GM12878 (cell line): ENCODE measurements around the gene MANBA. TPM values are rescaled to one million over a fixed set of nuclear protein-coding genes. Genes with fewer than 3 reads are reported as not detected.

ENCODE experiments used
- ATAC-seq: fragments of 200-7000 bp; cut with Tn5 transposase; 3 replicates; pipeline ENCODE4 v1.9.1; 2020; ENCODE audit warnings: mild to moderate bottlenecking, moderate library complexity
- BruUV-seq: library from RNA; stranded (reverse); fragments of 400-500 nt; replicated peaks from 2 replicates; lab custom pipeline; 2021; lab: Mats Ljungman, UMichigan
- CTCF ChIA-PET: fragments of 300-600 bp; sonication (Branson Sonifier 250); formaldehyde crosslinking; extraction: SDS; loops from one replicate; lab custom pipeline; 2021; ENCODE audit warnings: inconsistent platforms; lab: Yijun Ruan, JAX
- POLR2A ChIA-PET: fragments of 350-600 bp; formaldehyde crosslinking; extraction: SDS; loops from one replicate; lab custom pipeline; 2021; ENCODE audit warnings: inconsistent platforms; lab: Charles Lee
- RAD21 ChIA-PET: fragments of 300-600 bp; sonication (Branson Sonifier 250); formaldehyde crosslinking; loops from one replicate; lab custom pipeline; 2023; ENCODE audit warnings: antibody characterized with exemption; ENCODE audit not compliant: unreplicated experiment; lab: Charles Lee
- SMC1A ChIA-PET: fragments of 300-600 bp; sonication (Branson Sonifier 250); formaldehyde crosslinking; loops from one replicate; lab custom pipeline; 2023; ENCODE audit not compliant: unreplicated experiment, uncharacterized antibody; lab: Charles Lee
- DNase-seq: peaks from one replicate; pipeline ENCODE4 v3.0.0-alpha.2; 2011; ENCODE audit warnings: low read depth, low spot score
- FAIRE-seq: peaks from 3 replicates; lab custom pipeline; 2011; peaks lifted over from hg19 to GRCh38; lab: Jason Lieb, UNC
- H2AFZ ChIP-seq: 2 replicates; pipeline ENCODE4 v1.6.0; 2011; ENCODE audit warnings: low read depth, low read length, control low read depth; ENCODE audit not compliant: control insufficient read depth
- H3K27ac ChIP-seq: 2 replicates; pipeline ENCODE4 v1.5.1; 2011; ENCODE audit warnings: control low read depth; ENCODE audit not compliant: control insufficient read depth, insufficient read depth
- H3K27me3 ChIP-seq, 2 experiments: replicated peaks in 1 of 2; 2 replicates each; pipeline versions ENCODE4 v1.6.0 to v1.6.1; 2011; ENCODE audit warnings: low read length in 1 of 2; ENCODE audit not compliant: control insufficient read depth in 2 of 2, insufficient read depth in 2 of 2
- H3K36me3 ChIP-seq, 2 experiments: 2 replicates each; pipeline ENCODE4 v1.5.1; 2011; ENCODE audit warnings: low read length in 1 of 2; ENCODE audit not compliant: control insufficient read depth in 2 of 2, insufficient read depth in 2 of 2
- H3K4me1 ChIP-seq: 2 replicates; pipeline ENCODE4 v1.6.1; 2011; ENCODE audit warnings: mild to moderate bottlenecking, low read length, moderate library complexity, mixed read lengths; ENCODE audit not compliant: control insufficient read depth, insufficient read depth
- H3K4me2 ChIP-seq: 2 replicates; pipeline ENCODE4 v1.6.0; 2011; ENCODE audit warnings: control low read depth; ENCODE audit not compliant: control insufficient read depth, insufficient read depth
- H3K4me3 ChIP-seq: fragments of 200-600 bp; sonication (generic); 2 replicates; pipeline ENCODE4 v1.5.1; 2016
- H3K79me2 ChIP-seq: 2 replicates; pipeline ENCODE4 v1.6.0; 2011; ENCODE audit warnings: low read length; ENCODE audit not compliant: control insufficient read depth, insufficient read depth
- H3K9ac ChIP-seq: 2 replicates; pipeline ENCODE4 v1.8.0; 2011; ENCODE audit warnings: low read length, control low read depth, mixed read lengths; ENCODE audit not compliant: control insufficient read depth, insufficient read depth
- H3K9me3 ChIP-seq: replicated peaks from 3 replicates; pipeline ENCODE4 v1.5.1; 2011; ENCODE audit warnings: mild to moderate bottlenecking, low read length; ENCODE audit not compliant: control insufficient read depth, insufficient read depth
- H4K20me1 ChIP-seq: 2 replicates; pipeline ENCODE4 v1.6.0; 2011; ENCODE audit not compliant: control insufficient read depth, insufficient read depth
- ASH2L ChIP-seq: fragments of 300-600, 200-600 bp; sonication (generic); IDR thresholded peaks from 2 replicates; pipeline ENCODE4 v1.6.1; 2017; ENCODE audit warnings: low read depth, mild to moderate bottlenecking, borderline replicate concordance
- ESRRA ChIP-seq: IDR thresholded peaks from 2 replicates; pipeline ENCODE4 v1.6.1; 2012; ENCODE audit warnings: mild to moderate bottlenecking, low read length, improper control_type of control experiment
- FOXK2 ChIP-seq: fragments of 450-650 bp; IDR thresholded peaks from 2 replicates; pipeline ENCODE4 v1.6.1; 2017; ENCODE audit warnings: mild to moderate bottlenecking, moderate library complexity
- HDAC2 ChIP-seq: fragments of 200-600 bp; sonication (generic); IDR thresholded peaks from 2 replicates; pipeline ENCODE4 v1.6.1; 2017
- HDAC6 ChIP-seq: fragments of 200-600 bp; sonication (generic); IDR thresholded peaks from one replicate; pipeline ENCODE4 v1.8.0; 2017; ENCODE audit warnings: antibody characterized with exemption; ENCODE audit not compliant: unreplicated experiment
- JUND ChIP-seq: IDR thresholded peaks from 2 replicates; pipeline ENCODE4 v1.6.1; 2012; ENCODE audit warnings: low read depth, mild to moderate bottlenecking, low read length, improper control_type of control experiment, moderate library complexity
- MAX ChIP-seq: IDR thresholded peaks from 2 replicates; pipeline ENCODE4 v1.6.1; 2012; ENCODE audit warnings: low read depth, low read length, improper control_type of control experiment
- MTA3 ChIP-seq: IDR thresholded peaks from 2 replicates; pipeline ENCODE4 v1.6.1; 2012; ENCODE audit warnings: low read length, inconsistent platforms, borderline replicate concordance
- MYB ChIP-seq: fragments of 150-350 bp; IDR thresholded peaks from 2 replicates; pipeline ENCODE4 v1.6.1; 2014; ENCODE audit warnings: mild to moderate bottlenecking, low read depth, low read length, borderline replicate concordance
- NR2C1 ChIP-seq: fragments of 450-650 bp; IDR thresholded peaks from 2 replicates; pipeline ENCODE4 v1.6.1; 2017; ENCODE audit warnings: antibody characterized with exemption, mild to moderate bottlenecking, moderate library complexity
- NR2C2 ChIP-seq: IDR thresholded peaks from 2 replicates; pipeline ENCODE4 v1.6.1; 2011; ENCODE audit warnings: borderline replicate concordance, low read depth; ENCODE audit not compliant: control insufficient read depth, insufficient read length
- POLR2A ChIP-seq: IDR thresholded peaks from 2 replicates; pipeline ENCODE4 v1.6.1; 2011; ENCODE audit warnings: low read depth, mild to moderate bottlenecking, low read length
- POLR2AphosphoS2 ChIP-seq: IDR thresholded peaks from 2 replicates; pipeline ENCODE4 v1.6.1; 2011; ENCODE audit warnings: low read depth, mild to moderate bottlenecking, low read length, improper control_type of control experiment, moderate library complexity
- RUNX3 ChIP-seq: IDR thresholded peaks from 2 replicates; pipeline ENCODE4 v1.6.1; 2012; ENCODE audit warnings: low read length, inconsistent platforms
- SKIL ChIP-seq: fragments of 450-650 bp; IDR thresholded peaks from 2 replicates; pipeline ENCODE4 v1.6.1; 2017; ENCODE audit warnings: mild to moderate bottlenecking, low read depth, inconsistent platforms; ENCODE audit not compliant: poor library complexity, severe bottlenecking
- SMAD5 ChIP-seq: IDR thresholded peaks from 2 replicates; pipeline ENCODE4 v1.6.1; 2016; ENCODE audit warnings: antibody characterized with exemption, low read depth
- SP1 ChIP-seq: IDR thresholded peaks from one replicate; pipeline ENCODE4 v1.6.1; 2011; ENCODE audit warnings: low read depth, low read length
- SREBF2 ChIP-seq: IDR thresholded peaks from 2 replicates; pipeline ENCODE4 v1.6.1; 2012; ENCODE audit warnings: mild to moderate bottlenecking, low read length
- STAT1 ChIP-seq: fragments of 450-650 bp; conservative IDR thresholded peaks from 2 replicates; pipeline ENCODE4 v1.6.1; 2014; ENCODE audit warnings: antibody characterized with exemption, mild to moderate bottlenecking
- USF1 ChIP-seq: IDR thresholded peaks from 2 replicates; pipeline ENCODE4 v1.6.1; 2011; ENCODE audit warnings: borderline replicate concordance, low read depth, mild to moderate bottlenecking, moderate library complexity, mixed read lengths, low read length; ENCODE audit not compliant: insufficient read depth; ENCODE audit errors: extremely low read length
- WGBS: methylation state at CpG from one replicate; pipeline ENCODE4 v1.1.6; 2016; ENCODE audit warnings: low lambda C conversion rate; ENCODE audit not compliant: insufficient replicate concordance, insufficient coverage; ENCODE audit errors: missing lambda C conversion rate; 5-methylcytosine and 5-hydroxymethylcytosine counted together
- in situ Hi-C: fragments of 300-500 bp; cut with MboI; formaldehyde crosslinking; loops from 9 replicates; pipeline ENCODE4 v1.14.3; 2018; ENCODE audit warnings: mixed read lengths
- intact Hi-C: fragments of 100-400 bp; cut with micrococcal nuclease; formaldehyde crosslinking; loops from one replicate; pipeline ENCODE4 v1.14.2; 2022; ENCODE audit not compliant: unreplicated experiment
- polyA plus RNA-seq, 11 experiments: library from polyadenylated mRNA; depleted of rRNA in 4 of 11; unstranded in 6 of 11; stranded (reverse) in 5 of 11; fragments of >200 nt; fragmentation: Nextera tagmentation in 4 of 11; fragmentation: Illumina TruSeq in 1 of 11; extraction: Ambion mirVana in 4 of 11; extraction: Trizol in 1 of 11; gene quantifications; 1 replicate in 1 of 11; 2 replicates in 10 of 11; pipeline versions ENCODE4 v1.2.1 to v1.2.3, GENCODE V29; 2011 to 2016; ENCODE audit warnings: inconsistent platforms in 2 of 11, missing spikeins in 2 of 11, low read depth in 1 of 11
- total RNA-seq, 4 experiments: library from RNA; depleted of rRNA in 3 of 4; stranded (reverse); fragments of >200 nt in 3 of 4; fragmentation: Illumina TruSeq in 1 of 4; extraction: Trizol in 1 of 4; gene quantifications; 2 replicates each; pipeline versions ENCODE4 v1.2.1 to v1.2.3, GENCODE V29; 2013 to 2021
- TF ChIP-seq, protein P1 (sequence below): IDR thresholded peaks from 2 replicates; pipeline ENCODE4 v1.6.1; 2012; ENCODE audit warnings: low read depth, low read length, improper control_type of control experiment

MANBA gene
- total and polyA plus RNA-seq, 10 of the 15 experiments (the other 5 are each of a cell fraction or from before 2014, with no cell fraction given) = 3.8 to 19.0 (median 12.5) TPM

GRCh38 chr4:102586644-102587021 is 174.1 kb downstream of the MANBA start:
- Histone ChIP-seq H2AFZ (no peak overlapping the region), H3K4me3 (no peak overlapping the region), H3K9ac (no peak overlapping the region; the same call in 1 of the 2 replicates), H3K4me2 (peak overlapping the region; percentile 21), H3K9me3 (peaks cover 11% of the 10 kb centered on the region; the same call in 2 of the 3 replicates), H3K27me3 (no peaks in the 10 kb centered on the region), H3K27ac (peak overlapping the region; percentile 77), H3K79me2 (no peaks in the 10 kb centered on the region; the same call in 1 of the 2 replicates), H3K36me3 (peaks cover 6 to 41% of the 10 kb centered on the region in 2 experiments), H3K4me1 (peaks cover 26% of the 10 kb centered on the region), H4K20me1 (no peaks in the 10 kb centered on the region)
- BruUV-seq = no TSS peak
- ATAC-seq = peak; percentile 63
- intact Hi-C loops (loop anchor here (2.0 to 5.0 kb wide), 2 partner anchors 22 to 84 kb away; partner anchors contain the start of gene NFKB1), in situ Hi-C loops (no loop called here)
- RAD21 ChIA-PET = interaction anchor here (0.6 to 4.8 kb wide), 12 partner anchors 10 to 156 kb away, joined by 3 to 20 read pairs (median 4); no protein-coding TSS in a partner anchor
- peak; percentile 36 for DNase-seq
- SMC1A ChIA-PET = interaction anchor here (0.7 to 3.2 kb wide), 11 partner anchors 11 to 1908 kb away, joined by 3 to 23 read pairs (median 6); partner anchors contain the start of gene NFKB1
- CTCF ChIA-PET = interaction anchor here (0.6 to 1.9 kb wide), 6 partner anchors 22 to 43 kb away, joined by 3 to 12 read pairs (median 3); no protein-coding TSS in a partner anchor
- POLR2A ChIA-PET = interaction anchor here (1.0 to 2.4 kb wide), 6 partner anchors 13 to 133 kb away, joined by 3 to 10 read pairs (median 4); no protein-coding TSS in a partner anchor
- peak; percentile 77 for FAIRE-seq
- WGBS = 3% methylated on average over 4 of the region's 4 CpGs
- TF ChIP-seq FOXK2 (no peak), NR2C1 (no peak), STAT1 (no peak), POLR2A (no peak), JUND (no peak), USF1 (no peak), SP1 (no peak), HDAC6 (no peak), MAX (no peak), ASH2L (no peak), MTA3 (peak; percentile 4; the same call in 1 of the 2 replicates), HDAC2 (no peak), SMAD5 (no peak), SKIL (no peak), MYB (no peak), ESRRA (no peak), SREBF2 (no peak), NR2C2 (no peak), POLR2AphosphoS2 (no peak), RUNX3 (peak; percentile 93)
- TF ChIP-seq, protein P1, sequence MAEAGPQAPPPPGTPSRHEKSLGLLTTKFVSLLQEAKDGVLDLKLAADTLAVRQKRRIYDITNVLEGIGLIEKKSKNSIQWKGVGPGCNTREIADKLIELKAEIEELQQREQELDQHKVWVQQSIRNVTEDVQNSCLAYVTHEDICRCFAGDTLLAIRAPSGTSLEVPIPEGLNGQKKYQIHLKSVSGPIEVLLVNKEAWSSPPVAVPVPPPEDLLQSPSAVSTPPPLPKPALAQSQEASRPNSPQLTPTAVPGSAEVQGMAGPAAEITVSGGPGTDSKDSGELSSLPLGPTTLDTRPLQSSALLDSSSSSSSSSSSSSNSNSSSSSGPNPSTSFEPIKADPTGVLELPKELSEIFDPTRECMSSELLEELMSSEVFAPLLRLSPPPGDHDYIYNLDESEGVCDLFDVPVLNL = no peak
